GM12873 (cell line): ENCODE data around the gene PHLPP1.
A peak's percentile ranks its signal among the peaks of the same experiment; 100 is the strongest.

Experiments used
- TF ChIP-seq, protein P1 (sequence below): IDR thresholded peaks from 2 replicates; pipeline ENCODE4 v1.5.1; 2012; ENCODE audit warnings: low read depth, mild to moderate bottlenecking, moderate library complexity, low read length, control low read depth; ENCODE audit not compliant: insufficient read depth; ENCODE audit errors: missing control alignments

The PHLPP1 gene

DNA sequence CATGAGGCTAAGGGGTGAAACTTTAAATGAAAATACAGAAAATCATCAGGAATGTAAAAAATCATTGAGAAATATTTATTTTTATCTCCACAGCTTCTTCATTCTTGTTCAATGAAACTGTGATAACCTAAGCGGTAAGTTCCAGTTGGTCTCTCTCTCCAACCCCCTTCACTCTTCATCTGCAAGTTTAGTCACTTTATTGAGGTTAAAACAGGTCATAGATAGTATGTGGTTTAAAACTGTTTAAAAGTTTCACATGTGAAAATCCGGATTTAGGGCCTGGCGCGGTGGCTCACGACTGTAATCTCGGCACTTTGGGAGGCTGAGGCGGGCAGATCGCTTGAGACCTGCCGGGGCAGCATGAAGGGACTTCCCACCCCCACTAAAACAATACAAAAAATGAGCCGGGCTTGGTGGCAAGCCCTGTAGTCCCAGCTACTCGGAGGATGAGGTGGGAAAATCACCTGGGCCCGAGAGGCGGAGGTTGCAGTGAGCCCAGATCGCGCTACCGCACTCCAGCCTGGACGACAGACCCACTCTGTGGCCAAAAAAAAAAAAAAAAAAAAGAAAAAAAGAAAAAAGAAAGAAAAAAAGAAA is 1.6 kb upstream of the PHLPP1 start:
- TF ChIP-seq, protein P1, sequence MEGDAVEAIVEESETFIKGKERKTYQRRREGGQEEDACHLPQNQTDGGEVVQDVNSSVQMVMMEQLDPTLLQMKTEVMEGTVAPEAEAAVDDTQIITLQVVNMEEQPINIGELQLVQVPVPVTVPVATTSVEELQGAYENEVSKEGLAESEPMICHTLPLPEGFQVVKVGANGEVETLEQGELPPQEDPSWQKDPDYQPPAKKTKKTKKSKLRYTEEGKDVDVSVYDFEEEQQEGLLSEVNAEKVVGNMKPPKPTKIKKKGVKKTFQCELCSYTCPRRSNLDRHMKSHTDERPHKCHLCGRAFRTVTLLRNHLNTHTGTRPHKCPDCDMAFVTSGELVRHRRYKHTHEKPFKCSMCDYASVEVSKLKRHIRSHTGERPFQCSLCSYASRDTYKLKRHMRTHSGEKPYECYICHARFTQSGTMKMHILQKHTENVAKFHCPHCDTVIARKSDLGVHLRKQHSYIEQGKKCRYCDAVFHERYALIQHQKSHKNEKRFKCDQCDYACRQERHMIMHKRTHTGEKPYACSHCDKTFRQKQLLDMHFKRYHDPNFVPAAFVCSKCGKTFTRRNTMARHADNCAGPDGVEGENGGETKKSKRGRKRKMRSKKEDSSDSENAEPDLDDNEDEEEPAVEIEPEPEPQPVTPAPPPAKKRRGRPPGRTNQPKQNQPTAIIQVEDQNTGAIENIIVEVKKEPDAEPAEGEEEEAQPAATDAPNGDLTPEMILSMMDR, result no peak

DNA sequence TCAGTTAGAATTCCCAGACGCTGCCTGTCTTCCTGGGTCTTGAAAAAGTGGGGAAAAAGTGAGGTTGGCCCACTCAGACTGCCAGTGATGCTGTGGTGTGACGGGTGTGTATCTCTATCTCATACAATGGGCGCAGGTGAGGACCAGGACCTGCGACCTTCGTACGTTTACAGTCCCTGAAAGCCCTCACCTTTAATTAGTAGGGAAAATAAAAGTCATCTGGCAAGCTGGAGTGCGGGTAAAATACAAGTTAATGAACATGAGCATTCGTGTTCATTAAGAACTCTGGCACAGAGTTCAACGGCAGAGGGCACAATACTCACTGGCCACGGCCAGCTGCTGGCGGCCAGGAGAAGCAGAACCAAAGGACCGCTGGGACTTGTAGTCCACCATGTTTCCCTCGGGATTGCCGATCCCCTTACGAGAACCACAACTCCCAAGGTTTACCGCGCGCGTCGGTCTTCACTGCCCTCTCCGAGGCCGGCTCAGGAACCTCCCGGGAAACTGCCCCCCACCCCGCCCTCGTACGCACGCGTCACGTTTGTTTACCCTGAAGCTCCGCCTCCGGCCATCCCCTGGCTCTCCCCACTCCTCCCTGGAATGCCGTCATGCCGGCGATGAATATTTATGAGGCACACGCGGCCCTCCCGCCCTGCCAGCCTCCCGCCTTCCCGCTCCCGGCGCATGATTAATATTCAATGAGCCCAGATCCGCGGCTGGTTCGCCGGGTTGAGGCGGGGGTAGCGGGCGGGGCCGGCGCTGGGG is 488 bp upstream of the PHLPP1 start:
- TF ChIP-seq, protein P1, result peak; percentile 74

DNA sequence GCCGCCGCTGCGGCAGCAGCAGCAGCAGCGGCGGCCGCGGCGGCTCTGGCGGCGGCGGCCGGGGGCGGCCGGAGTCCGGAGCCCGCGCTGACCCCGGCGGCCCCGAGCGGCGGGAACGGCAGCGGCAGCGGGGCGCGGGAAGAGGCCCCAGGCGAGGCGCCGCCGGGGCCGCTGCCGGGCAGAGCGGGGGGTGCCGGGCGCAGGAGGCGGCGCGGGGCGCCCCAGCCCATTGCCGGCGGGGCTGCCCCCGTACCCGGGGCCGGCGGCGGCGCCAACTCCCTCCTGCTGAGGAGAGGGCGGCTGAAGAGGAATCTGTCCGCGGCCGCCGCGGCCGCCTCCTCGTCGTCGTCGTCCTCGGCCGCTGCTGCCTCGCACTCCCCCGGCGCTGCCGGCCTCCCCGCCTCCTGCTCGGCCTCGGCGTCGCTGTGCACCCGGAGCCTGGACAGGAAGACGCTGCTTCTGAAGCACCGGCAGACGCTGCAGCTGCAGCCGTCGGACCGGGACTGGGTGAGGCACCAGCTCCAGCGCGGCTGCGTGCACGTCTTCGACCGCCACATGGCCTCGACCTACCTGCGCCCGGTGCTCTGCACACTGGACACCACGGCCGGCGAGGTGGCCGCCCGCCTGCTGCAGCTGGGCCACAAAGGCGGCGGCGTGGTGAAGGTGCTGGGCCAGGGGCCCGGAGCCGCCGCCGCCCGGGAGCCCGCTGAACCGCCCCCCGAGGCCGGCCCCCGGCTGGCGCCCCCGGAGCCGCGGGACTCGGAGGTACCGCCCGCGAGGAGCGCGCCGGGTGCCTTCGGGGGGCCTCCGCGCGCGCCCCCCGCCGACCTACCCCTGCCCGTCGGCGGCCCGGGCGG is 646 bp downstream of the PHLPP1 start:
- TF ChIP-seq, protein P1, result no peak

- TF ChIP-seq, protein P1, result no peak
Observed at GRCh38 chr18:62716619-62717168, 1.4 kb downstream of the PHLPP1 start.

- TF ChIP-seq, protein P1, result no peak
Observed at GRCh38 chr18:62717169-62717924, 2.0 kb downstream of the PHLPP1 start.

DNA sequence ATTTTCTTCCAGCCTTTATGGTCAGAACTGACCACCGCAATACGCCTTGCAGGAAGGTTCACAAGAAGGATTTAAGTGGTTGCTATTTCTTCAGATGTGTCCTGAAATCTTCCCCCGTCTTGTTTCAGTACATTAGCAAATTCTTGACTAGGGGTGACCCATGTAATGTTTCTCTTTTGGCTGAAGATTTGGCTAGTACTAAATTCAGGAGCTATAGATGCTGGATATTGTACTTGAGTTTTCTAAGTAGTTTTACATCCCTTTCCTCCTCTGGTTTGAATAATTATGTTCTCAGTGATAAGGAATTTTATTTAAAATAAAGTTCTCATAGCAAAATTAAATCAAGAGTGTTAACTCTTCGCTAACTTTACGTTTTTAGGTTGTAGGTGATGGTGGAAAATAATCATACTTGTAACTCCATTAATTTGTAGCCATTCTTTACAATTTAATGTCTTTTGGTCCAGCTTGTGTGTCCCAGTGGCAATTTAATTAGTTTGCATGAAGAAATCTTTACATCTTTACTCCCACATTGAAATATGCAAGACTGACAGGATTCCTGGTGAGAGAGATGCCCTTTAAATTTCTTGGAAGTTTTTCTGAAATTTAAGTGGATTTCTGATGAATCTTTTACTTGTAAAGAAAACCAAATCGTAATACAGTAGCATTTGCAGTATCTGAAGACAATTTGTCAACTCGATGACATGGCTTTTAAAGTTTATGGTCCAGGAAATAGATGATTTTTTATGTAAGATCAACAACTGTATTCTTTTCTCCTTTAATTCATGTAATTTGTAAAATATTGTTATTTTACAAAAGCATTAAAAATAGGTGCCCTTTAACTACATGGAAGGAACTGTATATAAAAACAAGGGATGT is 2.8 kb downstream of the PHLPP1 start:
- TF ChIP-seq, protein P1, result no peak
